GM12873 (cell line): Measurements from ENCODE around the gene IGFN1.

Source experiments
- CTCF ChIP-seq: IDR thresholded peaks from 2 replicates; pipeline ENCODE4 v1.5.1; 2012; ENCODE audit warnings: low read depth, mild to moderate bottlenecking, moderate library complexity, low read length, control low read depth; ENCODE audit not compliant: insufficient read depth; ENCODE audit errors: missing control alignments

Gene IGFN1

GRCh38 chr1:201172999-201173610, 17.5 kb upstream of the IGFN1 start:
- TF ChIP-seq CTCF: no peak

GRCh38 chr1:201173736-201174135, 16.9 kb upstream of the IGFN1 start:
- TF ChIP-seq CTCF: no peak

GRCh38 chr1:201175820-201176500, 14.7 kb upstream of the IGFN1 start:
- TF ChIP-seq CTCF: no peak

- TF ChIP-seq CTCF: no peak
These were observed 13.7 kb upstream of the IGFN1 start for GRCh38 chr1:201176940-201177339.

- no peak for TF ChIP-seq CTCF
These were observed 11.9 kb upstream of the IGFN1 start for GRCh38 chr1:201178718-201179117.

- TF ChIP-seq CTCF: no peak
These were observed 10.5 kb upstream of the IGFN1 start for GRCh38 chr1:201180141-201180540.

GRCh38 chr1:201180901-201181300, 9.7 kb upstream of the IGFN1 start:
- TF ChIP-seq CTCF: no peak
